ENCODE measurements around the gene ABHD16A.

DNA sequence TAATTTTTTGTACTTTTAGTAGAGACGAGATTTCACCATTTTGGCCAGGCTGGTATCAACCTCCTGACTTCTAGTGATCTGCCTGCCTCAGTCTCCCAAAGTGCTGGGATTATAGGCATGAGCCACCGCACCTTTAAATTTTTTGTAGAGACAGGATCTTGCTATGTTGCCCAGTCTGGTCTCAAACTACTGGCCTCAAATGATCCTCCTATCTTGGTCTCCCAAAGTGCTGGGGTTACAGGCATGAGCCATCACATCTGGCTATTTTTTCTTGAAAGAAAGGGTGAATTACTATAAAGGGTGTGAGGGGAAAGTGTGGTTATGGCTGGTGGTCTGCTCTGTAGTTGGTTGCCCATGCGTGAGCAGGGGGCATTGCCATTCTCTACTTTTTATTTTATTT lies 5.1 kb upstream of the ABHD16A start:
- TF ChIP-seq, protein P1, sequence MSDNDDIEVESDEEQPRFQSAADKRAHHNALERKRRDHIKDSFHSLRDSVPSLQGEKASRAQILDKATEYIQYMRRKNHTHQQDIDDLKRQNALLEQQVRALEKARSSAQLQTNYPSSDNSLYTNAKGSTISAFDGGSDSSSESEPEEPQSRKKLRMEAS (IDR thresholded peaks at IDR 0.05), result no peak
- TF ChIP-seq, protein P2, sequence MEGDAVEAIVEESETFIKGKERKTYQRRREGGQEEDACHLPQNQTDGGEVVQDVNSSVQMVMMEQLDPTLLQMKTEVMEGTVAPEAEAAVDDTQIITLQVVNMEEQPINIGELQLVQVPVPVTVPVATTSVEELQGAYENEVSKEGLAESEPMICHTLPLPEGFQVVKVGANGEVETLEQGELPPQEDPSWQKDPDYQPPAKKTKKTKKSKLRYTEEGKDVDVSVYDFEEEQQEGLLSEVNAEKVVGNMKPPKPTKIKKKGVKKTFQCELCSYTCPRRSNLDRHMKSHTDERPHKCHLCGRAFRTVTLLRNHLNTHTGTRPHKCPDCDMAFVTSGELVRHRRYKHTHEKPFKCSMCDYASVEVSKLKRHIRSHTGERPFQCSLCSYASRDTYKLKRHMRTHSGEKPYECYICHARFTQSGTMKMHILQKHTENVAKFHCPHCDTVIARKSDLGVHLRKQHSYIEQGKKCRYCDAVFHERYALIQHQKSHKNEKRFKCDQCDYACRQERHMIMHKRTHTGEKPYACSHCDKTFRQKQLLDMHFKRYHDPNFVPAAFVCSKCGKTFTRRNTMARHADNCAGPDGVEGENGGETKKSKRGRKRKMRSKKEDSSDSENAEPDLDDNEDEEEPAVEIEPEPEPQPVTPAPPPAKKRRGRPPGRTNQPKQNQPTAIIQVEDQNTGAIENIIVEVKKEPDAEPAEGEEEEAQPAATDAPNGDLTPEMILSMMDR (IDR thresholded peaks at IDR 0.05), result no peak

Data from A549 (cell line).